LHCN-M2 (cell line): Measurements from ENCODE around the gene PLEKHG3. TPM values are rescaled to one million over a fixed set of nuclear protein-coding genes. Genes with fewer than 3 reads are reported as not detected.

ENCODE experiments used
- DNase-seq: peaks from one replicate; pipeline ENCODE4 v3.0.0-alpha.2; 2012; ENCODE audit warnings: low read depth
- total RNA-seq: library from RNA; depleted of rRNA; stranded (reverse); fragments of >200 nt; gene quantifications from 2 replicates; pipeline ENCODE4 v1.2.3, GENCODE V29; 2014

The PLEKHG3 gene
- total RNA-seq, 1 experiment from 2014 or later = 6.0 TPM

DNA sequence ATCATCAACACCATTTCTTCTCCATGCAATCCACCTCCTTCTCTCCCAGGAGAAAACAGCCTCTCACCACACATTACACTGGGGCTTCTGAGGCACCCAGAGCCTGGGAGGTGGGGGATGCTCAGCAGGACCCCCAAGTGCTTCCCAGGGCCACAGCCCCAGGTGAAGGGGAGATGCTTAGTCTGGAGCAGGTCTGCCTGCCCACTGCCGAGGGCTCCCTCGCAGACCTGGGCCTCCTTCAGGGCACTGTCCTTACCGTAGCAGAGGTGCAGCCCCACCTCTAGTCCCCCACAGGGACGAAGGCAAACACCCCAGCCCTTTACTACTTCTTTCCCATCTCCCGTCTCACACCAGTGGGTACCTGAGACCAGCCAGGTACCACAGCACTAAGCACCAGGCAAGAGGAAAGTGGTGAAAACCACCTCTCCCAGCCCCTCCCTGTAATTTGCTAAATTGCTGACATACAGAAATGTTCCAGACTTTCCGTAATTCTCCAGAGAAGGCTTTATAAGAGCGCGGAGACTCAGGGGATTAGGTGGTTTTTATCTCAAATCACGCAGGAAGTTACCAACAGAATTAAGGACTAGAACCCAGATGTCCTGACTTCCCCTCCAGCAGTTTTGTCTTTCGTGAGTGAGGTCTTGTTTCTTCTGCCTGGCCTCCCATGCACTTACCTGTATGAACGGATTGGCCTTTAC lies 59.0 kb downstream of the PLEKHG3 start:
- no peak for DNase-seq

DNA sequence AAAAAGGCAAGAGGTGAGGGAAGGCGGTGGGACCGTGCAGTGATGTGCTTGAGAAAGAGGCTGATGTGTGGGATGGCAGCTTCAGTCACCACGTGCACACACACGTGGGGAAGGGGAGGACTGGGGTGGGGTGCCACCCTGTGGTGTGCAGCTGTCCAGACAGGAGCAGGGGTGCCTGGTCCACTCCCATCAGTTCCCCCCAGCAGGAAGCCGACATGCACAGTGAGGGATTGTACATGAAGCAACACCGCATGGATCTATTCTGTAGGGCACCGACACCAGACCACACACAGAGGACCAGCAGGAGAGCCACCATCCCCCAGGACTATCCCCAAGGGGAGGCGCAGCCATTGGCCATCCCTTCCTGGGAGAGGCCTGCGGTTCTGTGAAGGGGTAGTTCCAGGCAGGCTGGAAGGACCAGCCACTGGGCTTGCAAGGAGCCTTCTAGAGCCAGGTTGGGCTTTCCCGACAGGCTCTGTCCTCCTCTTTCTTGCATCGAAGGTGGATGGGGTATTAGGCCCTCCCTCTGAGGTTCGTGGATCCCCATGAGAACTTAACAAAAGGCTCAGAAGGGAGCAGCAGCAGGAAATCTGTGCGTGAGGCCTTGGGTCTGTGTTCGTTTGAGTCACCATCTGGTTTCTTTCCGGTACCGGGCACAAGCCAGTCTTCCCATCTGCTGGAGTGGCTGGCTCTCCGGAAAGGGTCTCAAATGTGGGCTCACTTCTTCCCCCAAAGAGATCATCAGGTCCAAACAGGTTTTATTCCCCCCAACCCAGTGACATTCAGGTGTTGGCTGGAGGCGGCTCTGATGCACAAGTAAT lies 59.8 kb downstream of the PLEKHG3 start:
- DNase-seq = no peak

DNA sequence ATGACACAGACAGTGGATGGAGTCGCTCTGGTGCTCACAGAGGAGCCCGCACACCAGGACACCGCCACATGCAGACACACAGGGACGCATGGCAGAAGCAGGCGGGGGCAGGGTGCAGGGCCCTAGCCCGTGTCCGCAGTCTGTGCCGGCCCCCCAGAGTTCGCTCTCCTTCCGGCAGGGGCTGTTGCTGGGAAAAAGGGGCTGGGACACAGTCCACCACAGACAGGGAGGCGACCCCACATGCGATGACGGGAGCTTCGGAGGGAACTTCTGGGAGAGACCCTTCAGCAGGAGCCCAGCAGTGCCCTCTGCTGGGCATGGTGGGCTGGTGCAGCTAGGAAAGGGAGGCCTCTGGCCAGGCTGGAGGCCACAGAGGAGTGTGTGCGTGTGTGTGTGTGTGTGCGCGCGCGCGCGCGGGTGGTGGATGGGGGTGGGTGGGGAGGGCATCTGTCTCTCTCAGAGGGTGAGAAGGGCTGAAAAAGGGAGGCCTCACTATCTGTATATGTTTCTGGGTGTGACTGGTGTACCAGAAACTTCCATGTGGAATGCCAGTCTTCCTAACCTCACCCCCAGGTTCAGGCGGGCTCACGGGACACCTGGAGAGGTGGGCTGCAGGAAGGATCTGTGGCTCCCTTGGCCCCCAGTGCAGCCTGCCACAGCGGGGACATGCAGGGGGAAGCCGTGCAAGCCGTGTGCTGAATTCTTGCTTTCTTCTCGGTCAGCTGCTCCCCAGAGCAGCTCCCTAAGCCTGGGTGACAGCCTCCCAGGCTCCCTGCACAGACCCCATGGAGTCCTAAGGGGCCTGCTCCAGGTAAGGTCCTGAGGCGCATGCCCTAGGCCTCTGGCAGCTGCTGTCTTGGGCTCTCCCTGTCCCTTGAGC lies 60.7 kb downstream of the PLEKHG3 start:
- peak; percentile 63 for DNase-seq

DNA sequence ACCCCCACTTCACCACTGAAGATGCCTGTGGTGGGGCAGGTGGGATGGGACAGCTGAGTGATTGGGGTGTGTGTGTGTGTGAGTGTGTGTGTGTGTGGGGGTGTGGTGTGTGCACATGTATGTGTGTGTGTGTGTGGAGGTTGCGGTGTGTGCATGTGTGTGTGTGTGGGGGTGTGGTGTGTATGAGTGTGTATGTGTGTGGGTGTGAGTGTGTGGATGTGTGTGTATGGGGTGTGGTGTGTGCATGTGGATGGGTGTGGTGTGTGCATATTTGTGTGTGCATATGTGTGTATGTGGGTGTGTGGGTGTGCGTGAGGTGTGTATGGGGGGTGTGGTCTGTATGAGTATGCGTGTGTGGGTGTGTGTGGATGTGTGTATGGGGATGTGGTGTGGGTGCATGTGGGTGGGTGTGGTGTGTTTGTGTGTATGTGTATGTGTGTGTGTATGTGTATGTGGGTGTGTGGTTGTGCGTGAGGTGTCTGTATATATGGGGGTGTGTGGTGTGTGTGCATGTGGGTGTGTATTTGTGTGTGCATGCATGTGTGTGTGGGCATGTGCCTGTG lies 61.6 kb downstream of the PLEKHG3 start:
- DNase-seq = no peak

DNA sequence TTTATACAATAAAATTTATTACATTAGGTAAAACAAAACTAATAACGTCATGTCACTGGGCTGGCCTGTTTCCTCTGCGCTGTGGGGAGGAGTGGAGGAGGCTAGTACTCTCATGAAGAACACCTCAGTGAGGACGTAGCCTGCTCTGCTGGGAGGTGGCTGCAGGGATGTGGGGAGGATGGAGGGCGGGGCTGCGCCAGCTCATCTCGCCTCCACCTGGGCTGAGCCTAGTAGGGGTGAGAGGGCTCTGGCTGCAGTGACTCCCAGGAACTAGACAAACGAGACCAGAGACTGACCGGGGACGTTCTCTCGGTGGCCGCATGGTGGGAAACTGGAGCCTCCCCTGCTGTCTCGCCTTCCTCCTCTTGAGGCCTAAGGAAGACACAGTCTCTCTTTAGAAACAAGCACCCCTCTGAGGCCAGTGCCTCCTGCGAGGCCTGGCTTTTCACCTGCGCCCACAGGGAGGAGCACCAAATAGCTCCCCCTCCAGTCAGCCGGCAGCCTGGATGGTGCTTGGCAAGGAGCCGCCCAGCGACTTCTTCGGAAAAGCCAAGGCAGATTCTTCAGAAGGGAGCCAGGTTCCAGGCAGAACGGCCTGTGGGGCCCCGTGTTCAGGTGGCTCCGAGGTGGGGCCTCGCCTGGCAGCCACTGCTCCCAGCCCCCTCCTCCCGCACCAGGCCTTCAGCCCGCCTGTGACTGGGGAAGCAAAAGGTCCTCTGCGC lies 62.4 kb downstream of the PLEKHG3 start:
- DNase-seq = no peak

DNA sequence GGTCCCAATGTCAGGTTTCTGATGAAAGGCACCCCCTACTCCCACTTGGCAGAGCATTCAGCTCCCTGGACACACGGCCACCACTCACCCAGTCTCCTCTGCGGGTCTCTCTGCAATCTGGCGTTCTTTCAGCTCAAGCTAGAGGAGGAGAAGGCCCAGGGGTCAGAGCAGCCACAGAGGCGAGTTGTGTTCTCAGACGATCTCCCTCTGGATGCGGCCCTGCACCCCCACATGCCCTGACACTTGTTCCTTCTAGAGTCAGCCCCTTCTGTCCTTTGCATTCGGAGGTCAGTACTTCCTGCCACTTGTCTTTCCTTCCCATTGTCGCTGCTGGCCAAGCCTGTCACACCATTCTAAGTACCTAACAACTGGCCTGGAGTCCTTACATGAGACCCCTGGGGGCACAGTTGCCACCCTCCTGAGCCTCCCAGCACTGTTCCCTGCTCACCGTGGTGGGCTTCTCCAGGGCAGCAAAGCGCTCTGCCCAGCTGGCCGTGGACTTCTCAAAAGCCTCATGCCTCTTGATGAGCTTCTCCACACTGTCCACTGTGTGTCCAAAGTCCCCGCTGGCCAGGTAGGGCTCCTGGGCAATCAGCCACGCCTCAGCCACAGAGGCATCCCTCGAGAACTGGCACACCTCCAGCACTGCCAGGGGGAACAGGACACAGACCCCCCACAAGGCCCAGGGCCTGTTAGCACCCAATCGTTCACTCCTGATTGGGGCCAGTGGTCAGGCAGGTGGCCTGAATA lies 63.2 kb downstream of the PLEKHG3 start:
- DNase-seq = no peak

DNA sequence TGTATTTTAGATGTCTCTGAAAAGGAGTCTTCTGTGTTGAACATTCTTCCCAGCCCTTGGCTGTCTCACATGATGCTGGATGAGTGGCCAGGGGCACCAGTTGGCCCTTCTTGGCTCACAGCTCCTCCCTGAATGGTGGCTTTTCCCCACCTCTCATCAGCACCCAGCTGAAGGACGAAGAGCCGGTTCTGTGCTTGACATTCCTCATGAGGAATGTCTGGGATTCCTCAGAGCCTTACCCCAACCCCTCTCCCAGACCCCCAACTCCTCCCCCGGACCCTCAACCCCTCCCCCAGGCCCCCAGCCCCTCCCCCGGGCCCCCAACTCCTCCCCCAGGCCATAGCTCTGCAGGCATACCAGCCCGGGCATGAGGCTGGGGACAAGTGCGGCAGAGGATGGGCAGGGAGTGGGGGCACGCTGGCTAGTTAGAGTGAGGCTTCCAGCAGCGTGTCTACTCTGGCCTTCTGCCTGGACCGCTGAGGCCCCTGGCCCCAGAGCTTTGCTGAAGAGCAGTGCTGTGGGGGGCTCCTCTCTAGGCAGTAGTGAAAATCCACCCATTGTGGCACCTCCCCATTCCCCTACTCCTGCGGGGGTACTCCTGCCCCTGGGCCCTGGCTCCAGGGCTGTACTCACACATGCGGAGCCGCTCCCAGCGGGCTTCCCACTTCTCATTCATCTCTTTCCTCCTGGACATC lies 64.3 kb downstream of the PLEKHG3 start:
- DNase-seq = no peak

DNA sequence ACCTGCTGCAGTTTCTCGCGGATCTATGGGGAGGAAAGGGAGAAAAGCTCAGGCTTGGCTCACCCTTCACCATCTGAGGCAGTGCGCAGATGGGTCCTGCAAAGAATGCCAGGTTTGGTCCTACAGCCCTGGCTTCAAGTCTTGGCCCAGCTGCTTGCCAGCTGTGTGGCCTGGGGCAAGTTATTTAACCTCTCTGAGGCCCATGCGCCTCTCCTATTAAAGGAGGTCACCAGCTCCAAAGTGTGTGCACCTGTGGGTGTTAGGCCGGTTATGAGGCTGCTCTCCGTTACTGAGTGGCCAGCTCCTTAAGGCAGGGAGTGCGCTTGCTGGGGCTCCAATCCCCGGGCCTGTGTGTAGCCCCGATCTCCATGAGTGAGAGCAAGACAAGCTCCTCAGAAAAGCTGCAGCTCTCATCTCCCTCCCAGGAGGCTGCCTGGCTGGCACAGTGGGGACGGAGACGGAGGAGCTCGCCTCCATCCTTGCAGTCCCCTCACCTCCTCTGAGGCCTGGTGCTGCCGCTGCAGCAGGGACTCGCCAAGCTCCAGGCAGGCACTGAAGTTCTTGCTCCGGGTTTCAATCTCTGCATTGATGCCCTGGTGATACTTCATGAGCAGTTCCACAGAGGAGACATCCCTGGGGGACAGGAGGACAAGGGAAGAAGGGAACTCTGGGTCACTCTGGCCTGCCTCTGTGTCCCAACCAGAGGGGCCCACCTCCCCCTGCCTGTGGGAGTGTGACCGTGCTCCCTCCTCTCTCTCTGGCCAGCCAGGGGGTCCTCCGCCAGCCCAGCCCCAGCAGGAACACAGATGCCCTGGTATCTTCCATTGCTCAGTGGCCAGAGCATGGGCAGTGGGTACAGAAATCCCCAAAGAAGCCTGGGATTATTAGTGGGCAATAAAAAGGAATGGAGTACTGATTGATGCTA lies 65.1 kb downstream of the PLEKHG3 start:
- DNase-seq = no peak

DNA sequence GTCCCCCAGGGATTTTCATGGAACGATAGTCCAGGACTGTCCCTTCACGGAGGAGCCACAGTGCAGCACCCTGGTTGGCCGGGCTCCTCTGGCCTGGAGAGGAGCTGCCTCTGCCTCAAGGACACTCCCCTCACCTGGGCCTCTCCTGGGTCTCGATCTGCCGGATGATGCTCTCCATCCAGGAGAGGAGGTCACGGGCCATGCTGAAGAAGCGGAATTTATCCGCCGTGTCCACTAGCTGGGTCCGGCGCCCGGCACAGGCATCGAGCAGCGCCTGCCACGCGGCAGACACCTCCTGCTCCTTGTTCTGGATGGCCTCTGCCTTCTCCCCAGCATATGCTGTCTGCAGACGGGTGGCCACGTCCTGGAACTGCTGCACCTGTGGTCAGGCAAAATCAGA lies 66.5 kb downstream of the PLEKHG3 start:
- DNase-seq = no peak

DNA sequence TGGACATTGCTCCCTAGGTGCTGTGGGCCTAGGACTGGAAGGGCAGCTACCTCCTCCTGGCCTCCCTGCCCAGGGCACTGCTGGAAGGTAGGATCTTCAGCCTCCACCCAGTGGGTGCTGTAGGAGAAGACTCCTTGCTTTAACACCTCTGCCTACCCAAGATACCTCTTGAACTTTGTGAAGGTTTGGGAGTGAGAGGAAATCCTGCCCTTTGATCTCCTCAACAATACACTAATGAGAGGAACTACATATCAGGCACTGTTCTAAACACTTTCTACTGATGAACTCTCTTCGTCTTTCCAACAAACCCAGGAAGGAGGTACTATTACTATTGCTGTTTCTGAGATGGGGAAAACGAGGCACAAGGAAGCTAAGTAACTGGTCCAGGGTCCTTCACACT lies 66.9 kb downstream of the PLEKHG3 start:
- no peak for DNase-seq

DNA sequence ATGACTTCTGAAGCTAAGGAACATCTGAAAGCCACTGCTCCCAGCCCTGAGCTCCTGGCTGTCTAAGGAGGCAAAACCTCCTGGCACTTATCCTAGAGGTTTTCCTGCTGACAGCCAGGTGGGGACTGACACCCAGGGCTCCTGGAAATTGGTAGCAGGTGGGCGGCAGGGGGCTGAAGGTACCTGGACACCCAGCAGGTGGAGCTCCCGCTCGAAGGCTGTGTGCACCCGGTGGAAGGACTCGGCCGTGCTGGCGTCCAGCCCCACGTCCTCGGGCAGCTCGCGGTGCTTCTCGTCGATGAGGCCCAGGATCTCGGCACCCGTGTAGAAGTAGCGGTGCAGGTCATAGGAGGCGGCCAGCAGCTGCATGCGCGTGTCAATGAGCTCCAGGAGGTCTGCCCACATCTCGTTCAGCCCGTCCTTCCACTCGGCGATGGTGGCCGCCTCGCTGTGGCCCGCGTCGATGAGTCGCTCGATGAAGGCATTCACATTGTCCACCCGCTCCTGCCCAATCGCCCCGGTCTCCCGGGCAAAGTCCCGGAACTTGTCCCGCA lies 68.2 kb downstream of the PLEKHG3 start:
- no peak for DNase-seq

DNA sequence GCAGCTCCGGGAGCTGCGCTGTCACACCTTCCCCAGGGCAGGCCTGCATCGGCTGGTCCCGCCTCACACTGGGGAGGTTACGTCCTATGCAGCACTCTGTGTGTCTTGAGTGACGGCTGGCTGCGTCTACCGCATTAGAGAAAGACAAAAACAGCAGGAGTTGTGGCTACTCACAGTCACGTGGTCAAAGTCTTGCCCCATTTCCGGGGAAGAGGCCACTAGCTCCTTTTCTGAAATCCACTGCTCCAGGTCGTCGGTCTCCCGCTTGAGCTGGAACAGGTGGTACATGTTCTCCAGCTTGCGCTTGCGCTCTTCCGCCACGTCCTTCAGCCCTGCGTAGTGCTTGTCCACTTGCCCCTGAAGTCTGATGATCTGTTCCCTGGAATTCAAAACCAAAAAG lies 68.8 kb downstream of the PLEKHG3 start:
- DNase-seq = no peak

DNA sequence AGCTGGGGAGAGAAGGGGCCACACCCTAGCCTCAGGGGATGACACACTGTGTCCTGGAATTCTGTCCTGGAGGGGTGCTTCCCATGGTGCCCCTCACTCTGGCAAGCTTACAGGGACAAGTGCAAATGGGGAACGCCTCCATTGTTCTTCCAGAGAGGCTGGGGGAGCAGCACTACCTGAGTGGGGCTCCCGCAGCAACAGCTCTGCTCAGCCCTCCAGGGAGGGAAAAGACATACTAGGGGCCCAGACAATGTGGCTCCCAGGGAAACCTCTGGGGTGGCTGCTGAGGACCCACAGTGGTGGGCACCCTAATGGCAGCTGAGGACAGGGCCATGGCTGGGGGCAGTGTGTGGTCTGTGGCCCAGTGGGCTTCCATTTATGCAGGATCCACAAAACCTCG lies 69.4 kb downstream of the PLEKHG3 start:
- no peak for DNase-seq

DNA sequence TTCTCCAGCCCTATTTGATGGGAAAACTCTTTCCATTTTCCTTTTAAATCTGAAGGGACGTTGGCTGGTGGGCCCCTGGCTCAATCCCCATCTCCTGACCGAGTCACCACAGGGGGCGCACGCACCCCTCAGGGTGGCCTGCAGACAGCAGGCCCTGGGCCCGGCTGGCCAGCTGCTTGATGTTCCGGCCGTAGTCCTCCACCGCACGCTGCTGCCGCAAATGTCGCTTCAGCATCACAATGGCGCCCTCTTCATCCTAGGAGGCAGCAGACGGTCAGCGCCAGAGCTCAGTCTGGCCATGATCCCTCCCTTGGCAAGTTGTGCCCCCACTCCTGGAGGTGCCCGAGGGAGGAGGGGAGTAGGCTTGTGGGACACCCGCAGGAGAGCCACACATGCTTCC lies 70.0 kb downstream of the PLEKHG3 start:
- DNase-seq = no peak

DNA sequence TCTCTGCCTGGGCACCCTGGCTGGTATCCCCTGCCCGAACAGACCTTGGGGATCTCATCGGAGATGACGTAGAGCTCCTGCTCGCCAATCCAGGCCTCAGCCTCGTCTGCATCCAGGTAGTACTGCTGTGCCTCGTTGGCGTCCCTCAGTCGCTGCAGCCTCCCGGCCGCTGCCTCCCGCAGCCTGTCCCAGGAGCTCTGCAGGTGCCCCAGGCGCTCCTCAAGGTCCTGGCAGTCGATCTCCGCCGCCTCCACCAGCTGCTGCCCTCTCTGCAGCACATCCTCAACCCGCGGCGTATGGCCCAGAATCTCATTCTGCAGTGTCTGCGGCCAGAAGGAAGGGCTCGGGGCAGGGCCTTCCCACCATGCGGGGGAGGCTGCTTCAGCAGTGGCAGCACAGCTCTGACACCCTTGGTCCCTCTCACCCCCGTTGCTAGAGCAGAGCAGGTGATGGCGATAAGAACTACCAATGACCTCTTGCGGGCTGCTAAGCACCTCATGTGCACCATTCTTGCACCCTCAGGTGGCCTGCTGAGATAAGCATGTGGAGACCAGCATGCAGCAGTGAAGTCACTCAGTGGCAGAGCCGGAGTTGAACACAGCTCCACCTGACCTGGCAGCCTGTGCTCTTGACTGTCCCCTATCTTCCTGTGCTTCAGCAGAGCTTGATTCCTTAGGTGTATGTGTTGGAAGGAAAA lies 71.0 kb downstream of the PLEKHG3 start:
- DNase-seq = no peak

DNA sequence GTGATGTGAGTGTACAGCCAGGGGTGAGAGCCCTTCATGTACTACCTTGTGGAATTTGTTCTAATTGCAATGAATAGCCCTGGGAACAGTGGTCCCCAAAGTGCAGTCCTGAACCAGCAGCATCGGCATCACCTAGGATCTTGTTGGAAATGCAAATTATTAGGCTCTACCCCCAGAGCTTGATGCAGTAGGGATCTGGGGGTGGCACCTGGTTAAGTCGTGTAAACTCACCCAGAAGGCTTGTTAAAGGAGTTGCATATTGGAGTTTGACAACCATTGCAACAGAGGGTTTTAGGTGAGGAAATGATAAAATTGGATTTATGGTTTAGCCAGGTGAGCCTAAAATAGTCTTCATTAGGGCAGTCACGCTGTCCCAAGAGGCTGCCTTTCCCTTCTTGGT lies 73.2 kb downstream of the PLEKHG3 start:
- DNase-seq = no peak

DNA sequence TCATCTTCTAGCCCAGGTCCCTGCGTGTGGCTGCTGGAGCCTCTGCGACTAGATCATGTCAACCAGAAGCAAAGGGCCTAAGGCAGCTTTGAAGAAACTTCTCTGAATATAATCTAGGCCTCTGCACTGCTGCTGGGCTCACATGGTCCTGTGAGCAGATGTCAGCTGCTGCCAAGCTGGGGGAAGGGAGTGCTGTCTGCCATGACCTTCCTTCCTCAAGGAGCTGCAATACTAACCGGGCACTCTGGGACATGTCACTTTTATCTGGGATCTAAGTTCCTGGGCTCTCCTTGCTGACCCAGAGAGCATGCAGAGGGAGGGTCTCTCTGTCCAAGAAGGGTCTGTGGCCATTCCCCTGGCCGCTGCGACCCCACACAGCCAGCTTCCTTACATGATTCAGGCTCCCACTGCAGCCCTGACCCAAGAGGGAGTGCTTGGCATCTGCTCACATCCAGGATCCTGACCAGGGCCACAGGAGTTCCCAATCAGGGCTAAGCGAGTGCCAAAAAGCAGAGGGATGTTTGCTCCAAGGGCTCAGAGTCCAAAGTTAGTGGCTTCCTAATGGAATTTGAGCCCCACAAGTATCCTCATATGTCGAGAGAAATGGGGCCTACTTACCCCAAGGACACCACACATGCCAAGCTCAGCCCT lies 74.0 kb downstream of the PLEKHG3 start:
- DNase-seq = no peak
